NCI-H446 treated with DMSO at 0.1 percent for 48 hours (cell line): Measurements from ENCODE around the gene CDH4.

ENCODE experiments used
- DNase-seq: peaks from one replicate; lab custom pipeline; 2025; lab: John Stamatoyannopoulos, UW

Gene CDH4

GRCh38 chr20:61796738-61797137 is 544.7 kb downstream of the CDH4 start:
- DNase-seq, result no peak

- DNase-seq, result no peak
Measured at GRCh38 chr20:61797200-61797599, 545.1 kb downstream of the CDH4 start.

GRCh38 chr20:61797971-61798411 is 545.9 kb downstream of the CDH4 start:
- DNase-seq, result no peak

- no peak for DNase-seq
Measured at GRCh38 chr20:61798632-61799031, 546.6 kb downstream of the CDH4 start.

GRCh38 chr20:61799394-61799923 is 547.4 kb downstream of the CDH4 start:
- DNase-seq, result no peak

- DNase-seq, result no peak
Measured at GRCh38 chr20:61799928-61800327, 547.9 kb downstream of the CDH4 start.

GRCh38 chr20:61800359-61801064 is 548.5 kb downstream of the CDH4 start:
- no peak for DNase-seq

- DNase-seq, result no peak
Measured at GRCh38 chr20:61801065-61801360, 549.0 kb downstream of the CDH4 start.

GRCh38 chr20:61801428-61801827 is 549.4 kb downstream of the CDH4 start:
- no peak for DNase-seq

- no peak for DNase-seq
Measured at GRCh38 chr20:61801857-61802442, 549.9 kb downstream of the CDH4 start.

GRCh38 chr20:61802721-61803311 is 550.8 kb downstream of the CDH4 start:
- no peak for DNase-seq

- DNase-seq, result no peak
Measured at GRCh38 chr20:61803416-61803914, 551.4 kb downstream of the CDH4 start.

GRCh38 chr20:61803915-61804751 is 552.1 kb downstream of the CDH4 start:
- DNase-seq, result no peak

GRCh38 chr20:61804752-61805295 is 552.8 kb downstream of the CDH4 start:
- no peak for DNase-seq

GRCh38 chr20:61805365-61805764 is 553.3 kb downstream of the CDH4 start:
- DNase-seq, result no peak

- no peak for DNase-seq
Measured at GRCh38 chr20:61805781-61806180, 553.7 kb downstream of the CDH4 start.

GRCh38 chr20:61806314-61806713 is 554.3 kb downstream of the CDH4 start:
- DNase-seq, result no peak

GRCh38 chr20:61806995-61807394 is 554.9 kb downstream of the CDH4 start:
- no peak for DNase-seq

- no peak for DNase-seq
Measured at GRCh38 chr20:61807471-61808160, 555.6 kb downstream of the CDH4 start.

- no peak for DNase-seq
Measured at GRCh38 chr20:61808447-61808846, 556.4 kb downstream of the CDH4 start.

GRCh38 chr20:61809006-61809770 is 557.1 kb downstream of the CDH4 start:
- no peak for DNase-seq
